Brain pericyte (primary cell): ENCODE measurements around the gene HOPX.
"Not testable (repeated sequence)": the region's sequence is repeated elsewhere in the genome, so short reads cannot be mapped to it uniquely, and the experiment has no call there.

Experiments
- DNase-seq: peaks from one replicate; pipeline ENCODE4 v3.0.0-alpha.2; 2012; ENCODE audit warnings: low read depth, low spot score

The HOPX gene

DNA sequence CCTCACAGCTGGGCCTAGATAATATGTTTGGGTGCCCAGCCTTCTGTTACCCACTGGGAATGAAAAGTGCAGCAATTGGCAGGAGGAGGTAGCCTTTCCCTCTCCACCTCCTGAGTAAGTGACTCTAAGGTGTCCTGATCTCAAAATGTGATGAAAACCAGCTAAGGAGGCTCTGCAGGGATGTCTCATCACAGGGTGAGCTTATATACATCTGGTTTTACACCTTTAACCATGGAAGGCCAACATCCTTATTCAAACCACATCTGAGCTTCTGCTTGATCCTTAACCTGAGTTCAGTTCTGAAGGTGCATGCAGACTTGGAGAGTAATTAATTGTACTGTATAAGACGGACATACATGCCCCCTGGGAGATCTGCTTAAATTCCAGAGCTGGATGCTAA lies 53.7 kb downstream of the HOPX start:
- DNase-seq, result no peak

DNA sequence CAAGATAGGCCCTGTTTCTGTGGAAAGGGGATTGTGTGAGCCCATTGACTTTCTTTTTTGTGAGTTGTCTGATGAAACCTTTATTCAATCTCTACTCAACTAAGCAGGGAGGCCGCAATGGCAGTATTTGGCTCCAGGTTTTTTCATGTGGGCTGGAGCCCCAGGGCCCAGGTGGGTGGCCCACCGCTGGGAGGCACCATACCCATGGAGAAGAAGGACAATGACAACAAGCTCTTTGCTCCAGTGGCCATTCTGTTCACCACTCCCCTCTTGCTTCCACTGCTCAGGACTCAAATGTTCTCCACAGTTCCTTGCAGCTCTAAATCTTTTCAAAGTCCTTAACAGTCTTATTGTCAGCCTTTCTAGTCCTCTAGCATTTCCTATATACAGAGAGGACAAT lies 54.1 kb downstream of the HOPX start:
- no peak for DNase-seq

DNA sequence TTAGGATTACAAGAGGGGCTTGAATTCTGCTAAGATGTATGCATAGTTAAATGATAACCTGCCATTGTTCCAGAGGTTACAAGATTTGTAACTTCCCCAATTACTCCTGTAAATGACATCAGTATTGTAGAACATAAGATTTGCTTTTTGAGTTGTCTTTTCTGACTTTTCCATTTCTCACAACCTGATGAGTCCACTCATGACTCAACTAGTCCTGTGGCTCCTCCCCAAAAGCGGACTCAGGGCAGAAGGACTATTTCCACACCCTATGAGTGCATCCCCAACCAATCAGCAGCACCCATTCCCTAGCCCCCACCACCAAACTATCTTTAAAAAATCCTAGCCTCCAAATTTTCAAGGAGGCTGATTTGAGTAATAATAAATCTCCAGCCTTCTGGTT lies 54.7 kb downstream of the HOPX start:
- no peak for DNase-seq

DNA sequence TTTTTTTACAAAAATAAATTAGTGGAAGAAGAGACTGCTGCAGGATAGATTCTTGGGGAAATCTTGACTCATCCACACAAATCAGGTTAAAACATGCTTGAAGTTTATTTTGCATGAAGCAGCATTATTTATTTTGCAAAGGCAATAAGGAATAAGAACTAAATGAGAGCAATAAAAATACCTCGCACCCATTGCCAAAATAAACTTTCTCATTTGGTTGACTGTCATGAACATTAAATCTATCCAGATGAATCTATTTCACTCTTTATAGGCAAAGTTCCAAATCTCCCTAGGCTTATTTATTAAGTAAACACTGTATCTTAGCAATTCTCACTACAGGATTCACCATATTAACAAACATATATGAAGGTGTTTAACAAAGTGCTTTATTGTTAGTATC lies 58.9 kb downstream of the HOPX start:
- DNase-seq, result peak; percentile 27

DNA sequence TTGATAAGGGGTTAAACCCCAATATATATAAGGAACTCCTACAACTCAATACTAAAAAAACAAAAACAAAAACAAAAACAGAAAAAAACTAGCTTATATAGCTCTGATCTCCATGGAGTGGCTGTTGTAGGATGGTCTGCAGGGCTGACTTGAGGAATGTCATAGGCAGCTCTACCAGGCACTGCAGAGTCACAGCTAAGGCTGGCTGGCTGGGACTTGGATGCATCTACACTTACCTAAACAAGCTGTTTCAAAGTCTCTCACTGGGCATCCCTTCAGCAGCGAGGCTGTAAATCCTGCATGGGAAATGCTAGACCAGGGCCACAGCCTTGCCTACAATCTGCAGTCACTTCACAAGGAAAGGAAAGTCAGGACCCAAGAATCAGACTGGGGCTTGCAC lies 61.3 kb downstream of the HOPX start:
- no peak for DNase-seq

DNA sequence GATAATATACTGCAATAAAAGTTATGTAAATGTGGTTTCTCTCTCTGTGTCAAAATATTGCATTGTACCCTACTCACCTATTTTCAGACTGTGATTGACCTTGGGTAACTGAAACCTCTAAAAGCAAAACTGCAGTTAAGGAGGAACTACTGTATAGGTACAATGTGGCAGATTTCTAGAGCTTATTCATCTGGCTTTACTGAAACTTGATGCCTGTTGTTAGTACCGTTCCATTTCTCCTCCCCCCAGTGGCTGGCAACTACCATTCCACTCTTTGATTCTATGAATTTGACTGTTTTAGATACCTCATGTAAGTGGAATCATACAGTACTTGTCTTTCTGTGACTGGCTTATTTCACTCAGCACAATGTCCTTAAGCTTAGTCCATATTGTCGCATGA lies 61.9 kb downstream of the HOPX start:
- no peak for DNase-seq

DNA sequence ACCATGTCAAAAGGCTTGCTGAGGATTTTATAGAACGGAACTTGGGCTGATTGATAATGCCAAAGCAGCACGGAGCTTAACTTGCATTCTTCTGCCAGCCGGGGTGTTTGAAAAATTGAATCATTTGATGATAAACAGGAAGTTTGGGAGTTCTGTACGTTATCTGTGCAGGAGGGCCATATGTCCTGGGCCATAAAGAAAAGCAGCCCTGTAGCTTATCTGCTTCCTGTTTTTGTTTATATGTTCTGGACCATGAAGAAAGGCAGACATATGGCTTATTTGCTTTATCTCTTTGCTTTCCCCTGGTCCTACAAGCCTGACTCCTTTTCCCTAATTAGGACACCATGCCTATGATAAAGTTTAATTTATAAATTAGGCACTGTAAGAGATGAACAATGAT lies 62.4 kb downstream of the HOPX start:
- no peak for DNase-seq

DNA sequence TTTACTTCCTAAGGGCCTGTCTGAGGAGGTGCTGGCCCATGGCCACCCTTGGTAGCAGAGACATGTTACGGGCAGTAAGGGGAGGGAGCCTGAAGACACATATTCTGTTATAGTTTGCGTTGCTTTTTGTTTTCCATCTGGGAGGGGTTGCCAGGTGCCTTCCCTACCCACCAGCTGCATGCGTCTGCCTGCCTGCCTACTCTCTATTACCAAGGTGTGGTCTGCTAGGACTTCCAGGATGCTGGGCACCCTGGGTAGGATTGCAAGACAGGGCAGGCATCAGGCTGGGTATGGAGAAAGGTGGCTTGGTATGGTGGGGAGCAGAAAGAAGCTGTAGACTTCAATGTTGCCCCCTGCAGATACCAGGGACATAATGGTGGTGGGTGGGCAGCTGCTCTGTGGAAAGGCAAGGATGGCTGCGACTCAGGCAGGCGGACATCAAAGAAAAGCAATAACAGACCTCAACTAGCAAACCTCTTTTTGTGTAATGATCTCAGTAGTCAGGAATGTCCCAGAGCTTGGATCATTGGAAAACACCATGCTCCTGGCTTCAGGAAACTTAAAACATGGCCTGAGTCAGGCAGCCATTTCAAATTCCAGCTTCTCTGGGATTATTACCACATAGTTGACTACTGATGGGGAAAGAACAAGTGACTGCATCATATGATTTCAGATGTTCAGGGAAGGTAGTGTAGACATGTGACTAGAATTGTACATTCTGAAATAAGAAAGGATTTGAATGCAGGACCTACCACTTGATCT lies 67.8 kb downstream of the HOPX start:
- DNase-seq, result no peak

DNA sequence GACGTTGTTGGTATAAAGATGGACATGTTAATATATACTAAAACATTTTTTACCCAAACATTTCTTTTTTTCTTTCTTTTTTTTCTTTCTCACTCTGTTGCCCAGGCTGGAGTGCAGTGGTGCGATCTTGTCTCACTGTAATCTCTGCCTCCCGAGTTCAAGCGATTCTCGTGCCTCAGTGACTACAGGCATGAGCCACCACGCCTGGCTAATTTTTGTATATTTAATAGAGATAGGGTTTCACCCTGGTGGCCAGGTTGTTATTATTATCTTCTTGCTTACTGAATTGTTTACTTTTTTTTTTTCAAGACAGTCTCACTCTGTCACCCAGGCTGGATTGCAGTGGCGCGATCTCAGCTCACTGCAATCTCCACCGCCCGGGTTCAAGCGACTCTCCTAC lies 68.8 kb downstream of the HOPX start:
- DNase-seq, result no peak

DNA sequence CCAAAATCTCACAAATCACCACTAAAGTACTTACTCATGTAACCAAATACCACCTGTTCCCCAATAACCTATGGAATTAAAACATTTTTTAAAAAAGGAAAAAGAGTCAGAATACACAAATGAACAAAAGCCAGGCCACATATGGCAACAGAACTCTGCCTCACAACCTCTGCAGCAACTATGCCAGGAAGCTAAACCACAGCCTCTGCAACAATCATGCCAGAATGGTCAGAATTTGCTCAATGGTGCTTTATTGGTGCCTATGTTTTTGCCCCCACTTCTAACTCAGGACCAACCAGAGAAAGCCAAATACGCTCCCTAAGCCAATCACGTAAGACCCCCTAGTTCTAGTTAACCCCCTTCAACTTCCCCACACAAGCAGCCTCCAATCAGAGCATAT lies 69.6 kb downstream of the HOPX start:
- no peak for DNase-seq

DNA sequence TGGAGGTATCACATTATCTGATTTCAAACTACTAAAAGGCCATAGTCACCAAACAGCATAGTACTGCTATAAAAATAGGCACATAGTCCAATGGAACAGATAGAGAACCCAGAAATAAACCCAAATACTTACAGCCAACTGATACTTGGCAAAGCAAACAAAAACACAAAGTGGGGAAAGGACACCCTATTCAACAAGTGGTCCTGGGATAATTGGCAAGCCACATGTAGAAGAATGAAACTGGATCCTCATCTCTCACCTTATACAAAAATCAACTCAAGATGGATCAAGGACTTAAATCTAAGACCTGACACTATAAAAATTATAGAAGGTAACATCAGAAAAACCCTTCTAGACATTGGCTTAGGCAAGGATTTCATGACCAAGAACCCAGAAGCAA lies 70.9 kb downstream of the HOPX start:
- not testable (repeated sequence) for DNase-seq

DNA sequence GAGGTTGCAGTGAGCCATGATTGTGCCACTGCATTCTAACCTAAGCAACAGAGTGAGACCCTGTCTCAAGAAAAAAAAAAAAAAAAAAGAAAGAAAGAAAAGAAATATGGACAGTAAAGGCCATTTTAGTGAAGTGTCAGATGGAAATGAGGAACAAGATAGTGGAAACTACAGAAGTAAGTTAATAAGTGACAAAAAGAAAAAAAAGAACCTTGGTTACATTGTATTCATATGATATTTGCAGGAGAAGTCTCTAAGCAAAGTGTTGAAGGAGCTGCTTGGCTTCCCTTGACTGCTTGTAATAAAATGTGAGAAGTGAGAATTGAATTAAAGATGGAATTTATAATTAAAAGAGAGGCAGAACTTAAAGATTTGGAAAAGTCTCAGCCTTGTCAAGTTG lies 73.2 kb downstream of the HOPX start:
- DNase-seq, result no peak

DNA sequence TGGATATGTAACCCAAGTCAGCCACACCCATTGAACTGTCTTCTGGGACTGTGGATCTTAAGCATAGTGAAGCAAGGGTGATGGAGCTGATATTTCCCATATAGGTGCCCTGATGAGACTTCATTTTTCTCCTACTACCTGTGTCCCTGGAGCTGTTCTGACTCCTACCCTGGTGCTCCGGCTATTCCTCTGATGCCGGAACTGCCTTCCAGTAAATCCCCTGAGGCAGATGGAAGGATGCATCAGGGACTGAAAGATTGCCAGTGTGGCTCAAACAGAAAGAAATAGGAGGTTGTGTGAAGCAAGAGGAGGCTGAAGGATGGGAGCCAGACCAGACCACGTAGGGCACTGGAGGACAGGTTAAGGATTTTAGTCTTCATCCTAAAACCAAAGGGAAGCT lies 74.7 kb downstream of the HOPX start:
- no peak for DNase-seq

DNA sequence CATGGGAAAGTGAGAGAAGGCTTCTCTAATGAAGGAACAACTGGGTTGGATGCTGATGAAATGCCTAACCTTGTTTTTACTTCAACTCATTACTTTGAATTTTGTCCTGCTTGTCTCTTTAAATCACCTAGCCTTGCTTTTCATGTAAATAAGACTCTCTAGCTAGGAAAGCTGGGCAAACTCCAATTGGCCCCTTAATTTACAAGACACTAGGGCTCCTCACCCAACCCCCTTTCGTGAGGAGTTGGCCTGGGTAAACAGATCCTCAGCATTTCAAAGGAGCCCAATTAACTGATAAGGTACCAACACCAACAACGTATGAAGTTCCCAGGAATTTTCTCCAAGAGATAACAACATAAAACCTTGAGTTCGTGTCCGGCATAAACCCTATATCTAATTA lies 75.6 kb downstream of the HOPX start:
- DNase-seq, result not testable (repeated sequence)

DNA sequence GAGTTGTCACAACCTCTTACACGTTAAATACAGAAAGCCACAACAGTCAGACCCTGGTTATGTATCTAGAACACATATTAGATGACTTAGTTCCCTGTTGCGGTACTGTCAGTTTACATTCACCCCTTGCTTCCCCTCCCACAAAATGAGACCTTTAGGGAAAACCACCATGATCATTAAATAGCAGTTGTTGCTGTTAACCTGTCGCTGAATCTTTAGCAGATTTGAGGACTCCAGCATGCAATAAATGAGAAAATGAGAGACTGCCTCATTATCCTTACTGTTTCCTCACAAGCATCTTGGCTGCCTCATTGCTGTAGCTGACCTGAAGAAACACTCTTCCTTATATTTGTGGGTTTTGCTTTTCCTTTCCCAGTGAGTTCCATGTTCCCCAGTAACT lies 77.8 kb downstream of the HOPX start:
- DNase-seq, result no peak
